Colonic mucosa (tissue), 4 donors: Measurements from ENCODE around the gene PLEKHB1. TPM values are rescaled to one million over a fixed set of nuclear protein-coding genes. Genes with fewer than 3 reads are reported as not detected.
"Not testable (repeated sequence)": the region's sequence is repeated elsewhere in the genome, so short reads cannot be mapped to it uniquely, and the experiment has no call there.

Experiments used
- DNase-seq: peaks from one replicate; pipeline ENCODE4 v3.0.0-alpha.2; 2020
- H3K27ac ChIP-seq: fragments of 200-600 bp; one replicate; pipeline ENCODE4 v1.8.0; 2021
- H3K27me3 ChIP-seq: fragments of 200-600 bp; one replicate; pipeline ENCODE4 v1.8.0; 2021
- H3K36me3 ChIP-seq: fragments of 200-600 bp; one replicate; pipeline ENCODE4 v1.8.0; 2021
- H3K4me1 ChIP-seq: fragments of 200-600 bp; one replicate; pipeline ENCODE4 v1.8.0; 2021; ENCODE audit warnings: mild to moderate bottlenecking
- H3K4me3 ChIP-seq: fragments of 200-600 bp; one replicate; pipeline ENCODE4 v1.8.0; 2021
- H3K9ac ChIP-seq, 2 donors: one replicate each; pipeline ENCODE4 v1.7.0; 2013; ENCODE audit warnings: control low read depth in 2 of 2, low read depth in 2 of 2, low read length in 2 of 2
- H3K9me3 ChIP-seq: fragments of 200-600 bp; one replicate; pipeline ENCODE4 v1.8.0; 2021
- intact Hi-C: fragments of 100-400 bp; cut with DNase I; formaldehyde crosslinking; loops from one replicate; pipeline ENCODE4 v1.14.1; 2022
- total RNA-seq, 2 donors: library from RNA; stranded (reverse); fragmentation: NEBNext Ultra II Directional in 1 of 2; extraction: Animal tissue kit (Norgen Biotek cat#: 25700) in 1 of 2; gene quantifications; one replicate each; pipeline ENCODE4 v1.2.1, GENCODE V29; 2021
- TF ChIP-seq, protein P1 (sequence below): fragments of 200-600 bp; IDR thresholded peaks from one replicate; pipeline ENCODE4 v1.8.0; 2022; ENCODE audit warnings: antibody characterized with exemption, mild to moderate bottlenecking
- donor health status: healthy.
- donor health status: DM: no; HTN: no; CAD: no.
- donor health status: DM: no; HTN: no; CAD: no.

PLEKHB1 gene
- total RNA-seq, 2 donors from 2014 or later, result 12.3 to 20.1 TPM

- H3K9ac ChIP-seq, result no peak overlapping the region
- H3K4me3 ChIP-seq, result no peak overlapping the region
- H3K9me3 ChIP-seq, result no peaks in the 10 kb centered on the region
- H3K4me1 ChIP-seq, result peaks cover 6% of the 10 kb centered on the region
- TF ChIP-seq, protein P1, sequence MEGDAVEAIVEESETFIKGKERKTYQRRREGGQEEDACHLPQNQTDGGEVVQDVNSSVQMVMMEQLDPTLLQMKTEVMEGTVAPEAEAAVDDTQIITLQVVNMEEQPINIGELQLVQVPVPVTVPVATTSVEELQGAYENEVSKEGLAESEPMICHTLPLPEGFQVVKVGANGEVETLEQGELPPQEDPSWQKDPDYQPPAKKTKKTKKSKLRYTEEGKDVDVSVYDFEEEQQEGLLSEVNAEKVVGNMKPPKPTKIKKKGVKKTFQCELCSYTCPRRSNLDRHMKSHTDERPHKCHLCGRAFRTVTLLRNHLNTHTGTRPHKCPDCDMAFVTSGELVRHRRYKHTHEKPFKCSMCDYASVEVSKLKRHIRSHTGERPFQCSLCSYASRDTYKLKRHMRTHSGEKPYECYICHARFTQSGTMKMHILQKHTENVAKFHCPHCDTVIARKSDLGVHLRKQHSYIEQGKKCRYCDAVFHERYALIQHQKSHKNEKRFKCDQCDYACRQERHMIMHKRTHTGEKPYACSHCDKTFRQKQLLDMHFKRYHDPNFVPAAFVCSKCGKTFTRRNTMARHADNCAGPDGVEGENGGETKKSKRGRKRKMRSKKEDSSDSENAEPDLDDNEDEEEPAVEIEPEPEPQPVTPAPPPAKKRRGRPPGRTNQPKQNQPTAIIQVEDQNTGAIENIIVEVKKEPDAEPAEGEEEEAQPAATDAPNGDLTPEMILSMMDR, result no peak
- H3K36me3 ChIP-seq, result no peaks in the 10 kb centered on the region
- no peak overlapping the region for H3K27ac ChIP-seq
- intact Hi-C loops, result loop anchor here (5.0 kb wide), 1 partner anchor 177 kb away; no protein-coding TSS in a partner anchor
- no peaks in the 10 kb centered on the region for H3K27me3 ChIP-seq
- no peak for DNase-seq
Observed at GRCh38 chr11:73663604-73664495, 17.5 kb downstream of the PLEKHB1 start.

GRCh38 chr11:73664877-73665276 lies 18.5 kb downstream of the PLEKHB1 start:
- Histone ChIP-seq H3K27me3 (no peaks in the 10 kb centered on the region), H3K36me3 (no peaks in the 10 kb centered on the region), H3K9ac (no peak overlapping the region), H3K9me3 (no peaks in the 10 kb centered on the region), H3K4me1 (peaks cover 6% of the 10 kb centered on the region), H3K4me3 (no peak overlapping the region), H3K27ac (no peak overlapping the region)
- no peak for DNase-seq
- intact Hi-C loops, result loop anchor here (5.0 kb wide), 1 partner anchor 178 kb away; no protein-coding TSS in a partner anchor
- TF ChIP-seq, protein P1, result no peak

- Histone ChIP-seq H3K36me3 (no peaks in the 10 kb centered on the region), H3K9me3 (no peaks in the 10 kb centered on the region), H3K27me3 (no peaks in the 10 kb centered on the region), H3K9ac (no peak overlapping the region), H3K27ac (no peak overlapping the region), H3K4me3 (no peak overlapping the region), H3K4me1 (no peaks in the 10 kb centered on the region)
- no peak for DNase-seq
- intact Hi-C loops, result no loop called here
- TF ChIP-seq, protein P1, result no peak
Observed at GRCh38 chr11:73667891-73668290, 21.5 kb downstream of the PLEKHB1 start.

GRCh38 chr11:73670808-73671207 lies 24.4 kb downstream of the PLEKHB1 start:
- no peak for DNase-seq
- intact Hi-C loops, result no loop called here
- TF ChIP-seq, protein P1, result no peak

GRCh38 chr11:73671701-73672100 lies 25.3 kb downstream of the PLEKHB1 start:
- no peaks in the 10 kb centered on the region for H3K9me3 ChIP-seq
- H3K4me1 ChIP-seq, result no peaks in the 10 kb centered on the region
- TF ChIP-seq, protein P1, result no peak
- intact Hi-C loops, result no loop called here
- DNase-seq, result no peak
- no peak overlapping the region for H3K9ac ChIP-seq
- no peak overlapping the region for H3K4me3 ChIP-seq
- H3K27me3 ChIP-seq, result no peaks in the 10 kb centered on the region
- no peaks in the 10 kb centered on the region for H3K36me3 ChIP-seq
- H3K27ac ChIP-seq, result no peak overlapping the region

More at GRCh38 chr11:73670808-73671207, 24.4 kb downstream of the PLEKHB1 start:
- Histone ChIP-seq H3K9me3 (no peaks in the 10 kb centered on the region), H3K9ac (no peak overlapping the region), H3K27me3 (no peaks in the 10 kb centered on the region), H3K4me3 (no peak overlapping the region), H3K36me3 (no peaks in the 10 kb centered on the region), H3K27ac (no peak overlapping the region), H3K4me1 (no peaks in the 10 kb centered on the region)

DNA sequence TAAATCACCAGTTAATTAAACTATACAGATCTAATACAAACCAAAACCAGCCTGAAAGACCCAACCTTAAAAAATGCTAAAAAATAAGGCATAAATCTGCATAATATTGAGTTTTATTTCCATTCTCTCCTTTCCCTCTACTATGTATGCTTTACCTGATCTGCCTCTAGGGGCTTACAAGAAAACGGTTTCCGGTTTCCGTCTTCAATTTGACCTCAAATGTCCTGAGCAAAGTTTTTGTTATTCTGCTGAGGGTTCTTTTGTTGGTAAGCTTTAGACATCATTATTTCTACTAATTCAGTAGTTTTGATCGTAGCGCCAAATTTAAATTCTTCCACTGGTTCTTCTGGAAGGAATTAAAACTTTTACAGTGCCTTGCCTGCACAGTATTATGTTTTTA lies 30.2 kb downstream of the PLEKHB1 start:
- intact Hi-C loops, H3K36me3 ChIP-seq, H3K27me3 ChIP-seq, H3K4me3 ChIP-seq, H3K9me3 ChIP-seq, H3K27ac ChIP-seq, DNase-seq, H3K9ac ChIP-seq, H3K4me1 ChIP-seq: not testable (repeated sequence)
